Measurements from ENCODE around the gene PIGU. TPM values are rescaled to one million over a fixed set of nuclear protein-coding genes. Genes with fewer than 3 reads are reported as not detected.
A peak's percentile ranks its signal among the peaks of the same experiment; 100 is the strongest.
"Not testable (repeated sequence)": the region's sequence is repeated elsewhere in the genome, so short reads cannot be mapped to it uniquely, and the experiment has no call there.

PIGU gene
- total and polyA plus RNA-seq, 2 donors (not counting 1 experiment from before 2014, with no cell fraction given) = 12.0 to 19.3 TPM

GRCh38 chr20:34514897-34515483 is 161.9 kb downstream of the PIGU start:
- Histone ChIP-seq H3K36me3 (replicated peaks in 1 of 2; ENCODE audit: control extremely low read depth in 1 of 2, control insufficient read depth in 1 of 2, extremely low read depth in 1 of 2, insufficient read depth in 2 of 2, low read length in 1 of 2) (peaks cover 3 to 7% of the 10 kb centered on the region in 2 experiments), H3K9me3 (ENCODE audit: control extremely low read depth in 1 of 3, control insufficient read depth in 2 of 3, insufficient read depth in 1 of 3, low read length in 2 of 3) (no peaks in the 10 kb centered on the region), H3K79me2 (ENCODE audit: control insufficient read depth, insufficient read depth, low read length) (peaks cover 42% of the 10 kb centered on the region), H3K4me1 (ENCODE audit: control insufficient read depth in 2 of 2, insufficient read depth in 2 of 2, low read length in 2 of 2) (peaks cover 5 to 10% of the 10 kb centered on the region in 2 donors), H3K9ac (ENCODE audit: low read length) (peak overlapping the region; percentile 94), H3K4me3 (ENCODE audit: control extremely low read depth in 1 of 5, extremely low read depth in 1 of 5, insufficient read depth in 1 of 5, low read depth in 2 of 5, low read length in 4 of 5) (peak overlapping the region; percentile 66 to 99 (median 95)), H3K27me3 (replicated peaks in 1 of 4; ENCODE audit: control extremely low read depth in 1 of 4, control insufficient read depth in 3 of 4, insufficient read depth in 4 of 4, low read length in 3 of 4) (no peaks in the 10 kb centered on the region), H4K20me1 (ENCODE audit: control insufficient read depth, insufficient read depth, low read length, poor library complexity, severe bottlenecking) (peaks cover 14% of the 10 kb centered on the region), H3K4me2 (replicated peaks; ENCODE audit: low read depth, low read length, poor library complexity, severe bottlenecking) (peak overlapping the region; percentile 83), H2AFZ (ENCODE audit: insufficient read depth, low read depth, low read length, poor library complexity, severe bottlenecking) (peak overlapping the region; percentile 90), H3K27ac (ENCODE audit: low read length in 2 of 2) (peak overlapping the region in 1 of 2 donors; percentile 85)
- POLR2A ChIA-PET = interaction anchor here (0.9 kb wide), 1 partner anchor 162 kb away, joined by 8 read pairs; the partner anchor contains the start of gene PIGU
- Mint-ChIP-seq H3K27me3 (no peaks in the 10 kb centered on the region), H3K4me1 (peaks cover 43% of the 10 kb centered on the region), H3K4me3 (peak overlapping the region; percentile 97), H3K9me3 (ENCODE audit: insufficient read depth) (no peaks in the 10 kb centered on the region), H3K27ac (peak overlapping the region; percentile 97)
- intact Hi-C loops (cut with micrococcal nuclease) = loop anchor here (1.0 to 5.0 kb wide), 4 partner anchors 152 to 523 kb away; partner anchors contain the start of genes AHCY, EIF2S2, ITCH and RALY
- DNase-seq (no peak), ATAC-seq (ENCODE audit: low read depth) (no peak)
- CTCF ChIA-PET = interaction anchor here (0.7 to 5.3 kb wide), 12 partner anchors 8 to 255 kb away, joined by 3 to 38 read pairs (median 5); partner anchors contain the start of genes AHCY, ITCH and MAP1LC3A
- 7% methylated on average over 10 of the region's 19 CpGs for WGBS (ENCODE audit: insufficient coverage)
- TF ChIP-seq EZH2 (IDR thresholded peaks at IDR 0.05; ENCODE audit: borderline replicate concordance, insufficient read depth, low read depth, low read length, poor library complexity, severe bottlenecking) (no peak), CTCF (IDR thresholded peaks at IDR 0.05) (no peak)

DNA sequence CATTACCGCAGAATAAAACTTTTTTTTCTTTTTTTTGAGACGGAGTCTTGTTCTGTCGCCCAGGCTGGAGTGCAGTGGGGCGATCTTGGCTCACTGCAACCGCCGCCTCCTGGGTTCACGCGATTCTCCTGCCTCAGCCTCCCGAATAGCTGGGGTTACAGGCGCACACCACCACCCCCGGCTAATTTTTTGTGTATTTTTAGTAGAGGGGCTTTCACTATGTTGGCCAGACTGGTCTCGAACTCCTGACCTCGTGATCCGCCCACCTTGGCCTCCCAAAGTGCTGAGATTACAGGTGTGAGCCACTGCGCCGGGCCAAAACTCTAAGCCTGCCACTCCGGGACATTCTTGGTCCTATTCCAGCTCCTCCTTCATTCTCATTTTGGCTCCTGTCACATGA is 162.9 kb downstream of the PIGU start:
- Histone ChIP-seq H3K36me3 (replicated peaks in 1 of 2; ENCODE audit: control extremely low read depth in 1 of 2, control insufficient read depth in 1 of 2, extremely low read depth in 1 of 2, insufficient read depth in 2 of 2, low read length in 1 of 2) (peaks cover 2 to 11% of the 10 kb centered on the region in 2 experiments), H3K4me1 (ENCODE audit: control insufficient read depth in 2 of 2, insufficient read depth in 2 of 2, low read length in 2 of 2) (peaks cover 5 to 10% of the 10 kb centered on the region in 2 donors), H3K79me2 (ENCODE audit: control insufficient read depth, insufficient read depth, low read length) (peaks cover 33% of the 10 kb centered on the region)
- intact Hi-C loops (cut with micrococcal nuclease); H3K4me2 ChIP-seq (replicated peaks; ENCODE audit: low read depth, low read length, poor library complexity, severe bottlenecking); DNase-seq; H3K27ac Mint-ChIP-seq; H3K9me3 Mint-ChIP-seq (ENCODE audit: insufficient read depth); H3K27ac ChIP-seq (ENCODE audit: low read length in 2 of 2); H2AFZ ChIP-seq (ENCODE audit: insufficient read depth, low read depth, low read length, poor library complexity, severe bottlenecking); H3K9me3 ChIP-seq (ENCODE audit: control extremely low read depth in 1 of 3, control insufficient read depth in 2 of 3, insufficient read depth in 1 of 3, low read length in 2 of 3); H3K27me3 ChIP-seq (replicated peaks in 1 of 4; ENCODE audit: control extremely low read depth in 1 of 4, control insufficient read depth in 3 of 4, insufficient read depth in 4 of 4, low read length in 3 of 4); POLR2A ChIA-PET; ATAC-seq (ENCODE audit: low read depth); H4K20me1 ChIP-seq (ENCODE audit: control insufficient read depth, insufficient read depth, low read length, poor library complexity, severe bottlenecking); H3K27me3 Mint-ChIP-seq; H3K9ac ChIP-seq (ENCODE audit: low read length); H3K4me3 ChIP-seq (ENCODE audit: control extremely low read depth in 1 of 5, extremely low read depth in 1 of 5, insufficient read depth in 1 of 5, low read depth in 2 of 5, low read length in 4 of 5): not testable (repeated sequence)
- Mint-ChIP-seq H3K4me3 (peak overlapping the region; percentile 97), H3K4me1 (peaks cover 37% of the 10 kb centered on the region)
- CTCF ChIA-PET = interaction anchor here (0.8 to 5.3 kb wide), 2 partner anchors 9 to 201 kb away, joined by 4 to 38 read pairs; no protein-coding TSS in a partner anchor
- 95% methylated on average over 12 of the region's 17 CpGs for WGBS (ENCODE audit: insufficient coverage)
